ENCODE measurements around the gene FBXO7.

The FBXO7 gene

GRCh38 chr22:32474635-32475467 lies at the start of gene FBXO7:
Gene FBXO7, plus strand, starts transcription at chr22:32474811. Its CDS starts 192 bp downstream, at chr22:32475003.
- Histone ChIP-seq H3K9me3 (ENCODE audit: control insufficient read depth, low read depth, low read length) (no peaks in the 10 kb centered on the region), H3K36me3 (ENCODE audit: control insufficient read depth, low read depth, low read length) (no peaks in the 10 kb centered on the region), H3K27me3 (ENCODE audit: control insufficient read depth, insufficient read depth, low read length) (peaks cover 5% of the 10 kb centered on the region), H3K4me3 (ENCODE audit: low read length) (peak within 1 kb of the TSS; percentile 96), H3K27ac (ENCODE audit: low read length) (no peak within 1 kb of the TSS), H3K4me1 (ENCODE audit: control insufficient read depth, low read depth, low read length) (peaks cover 3% of the 10 kb centered on the region), H3K9ac (ENCODE audit: low read length) (peak within 1 kb of the TSS; percentile 72)

DNA sequence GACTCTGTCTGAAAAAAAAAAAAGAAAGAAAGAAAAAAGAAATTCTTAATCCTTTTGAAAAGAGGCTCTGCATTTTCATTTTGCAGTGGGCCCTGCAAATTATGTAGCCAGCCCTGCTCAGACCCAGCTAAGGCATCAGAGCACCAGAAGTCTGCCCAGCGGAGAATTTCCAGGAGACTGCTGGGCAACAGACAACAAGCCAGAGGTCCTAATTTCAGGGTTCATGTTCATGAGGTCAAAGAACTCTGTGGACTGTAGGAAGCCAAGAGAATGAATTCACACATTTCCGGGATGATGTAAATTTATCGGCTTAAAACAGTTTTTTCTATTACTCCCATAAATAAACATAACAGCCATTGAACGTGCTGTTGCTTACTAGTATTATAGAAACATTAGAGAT lies 47.7 kb upstream of the FBXO7 start:
- H3K36me3 ChIP-seq (ENCODE audit: control insufficient read depth, low read depth, low read length) = no peaks in the 10 kb centered on the region
- peaks cover 7% of the 10 kb centered on the region for H3K27me3 ChIP-seq (ENCODE audit: control insufficient read depth, insufficient read depth, low read length)
- no peak overlapping the region for H3K27ac ChIP-seq (ENCODE audit: low read length)
- H3K4me1 ChIP-seq (ENCODE audit: control insufficient read depth, low read depth, low read length) = no peaks in the 10 kb centered on the region
- H3K9me3 ChIP-seq (ENCODE audit: control insufficient read depth, low read depth, low read length) = no peaks in the 10 kb centered on the region
- no peak overlapping the region for H3K4me3 ChIP-seq (ENCODE audit: low read length)
- no peak overlapping the region for H3K9ac ChIP-seq (ENCODE audit: low read length)

DNA sequence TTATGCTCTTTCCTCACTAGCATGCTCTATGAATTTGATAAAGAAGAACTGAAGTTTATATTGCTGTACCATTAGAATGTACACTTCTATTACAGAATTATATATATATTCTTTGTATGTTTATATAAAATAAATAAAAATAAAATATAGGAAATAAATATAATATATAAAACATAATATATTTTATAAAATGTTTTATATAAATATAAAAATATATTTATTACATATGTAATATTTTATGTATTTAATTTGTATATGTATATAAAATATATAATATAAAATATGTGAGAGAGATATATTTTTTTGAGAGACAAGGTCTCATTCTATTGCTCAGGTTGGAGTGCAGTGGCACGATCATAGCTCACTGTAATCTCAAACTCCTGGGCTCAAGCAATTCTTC lies 44.3 kb upstream of the FBXO7 start:
- Histone ChIP-seq H3K9me3 (ENCODE audit: control insufficient read depth, low read depth, low read length) (no peaks in the 10 kb centered on the region), H3K36me3 (ENCODE audit: control insufficient read depth, low read depth, low read length) (no peaks in the 10 kb centered on the region), H3K27ac (ENCODE audit: low read length) (no peak overlapping the region), H3K4me3 (ENCODE audit: low read length) (no peak overlapping the region), H3K9ac (ENCODE audit: low read length) (no peak overlapping the region), H3K4me1 (ENCODE audit: control insufficient read depth, low read depth, low read length) (no peaks in the 10 kb centered on the region), H3K27me3 (ENCODE audit: control insufficient read depth, insufficient read depth, low read length) (peaks cover 19% of the 10 kb centered on the region)

DNA sequence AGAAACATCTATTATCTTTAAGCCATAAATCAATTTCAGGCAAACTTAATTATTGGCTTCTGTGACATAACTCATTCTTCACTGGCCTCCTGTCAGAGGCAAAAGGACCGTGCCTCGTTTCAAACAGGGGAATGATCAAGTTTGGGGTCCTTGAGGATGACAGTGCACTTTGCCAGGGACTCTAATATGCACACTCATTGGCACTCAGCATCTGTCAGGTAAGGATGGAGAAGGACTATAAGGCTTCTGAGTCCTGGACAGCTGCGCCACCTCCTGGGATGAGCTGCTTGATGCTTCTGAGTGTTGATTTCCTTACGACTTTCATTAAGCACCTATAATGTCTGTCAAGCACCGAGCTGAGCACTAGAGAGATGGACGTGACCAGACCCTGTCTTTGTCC lies 30.5 kb upstream of the FBXO7 start:
- Histone ChIP-seq H3K36me3 (ENCODE audit: control insufficient read depth, low read depth, low read length) (no peaks in the 10 kb centered on the region), H3K9ac (ENCODE audit: low read length) (no peak overlapping the region), H3K27me3 (ENCODE audit: control insufficient read depth, insufficient read depth, low read length) (peaks cover 23% of the 10 kb centered on the region)

DNA sequence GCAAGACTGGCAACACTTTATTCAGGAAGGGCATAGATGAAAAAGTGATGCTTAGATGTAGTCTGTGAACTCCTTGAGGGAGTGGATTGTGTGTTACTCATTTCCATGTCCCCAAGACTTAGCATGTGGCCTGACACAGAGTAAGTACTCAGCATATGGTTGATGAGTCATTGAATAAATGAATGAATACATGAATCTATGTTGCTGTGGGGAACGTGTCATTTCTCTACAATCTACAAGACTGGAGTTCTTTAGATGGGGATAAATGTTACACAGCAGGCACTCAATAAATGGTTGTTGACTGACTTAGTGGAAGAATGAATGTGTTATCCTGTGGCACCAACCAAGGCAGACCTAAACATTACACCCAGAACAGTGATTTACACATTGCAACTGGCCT lies 28.3 kb upstream of the FBXO7 start:
- no peaks in the 10 kb centered on the region for H3K36me3 ChIP-seq (ENCODE audit: control insufficient read depth, low read depth, low read length)
- peaks cover 20% of the 10 kb centered on the region for H3K27me3 ChIP-seq (ENCODE audit: control insufficient read depth, insufficient read depth, low read length)
- no peak overlapping the region for H3K27ac ChIP-seq (ENCODE audit: low read length)
- no peaks in the 10 kb centered on the region for H3K4me1 ChIP-seq (ENCODE audit: control insufficient read depth, low read depth, low read length)
- H3K9me3 ChIP-seq (ENCODE audit: control insufficient read depth, low read depth, low read length) = no peaks in the 10 kb centered on the region
- no peak overlapping the region for H3K4me3 ChIP-seq (ENCODE audit: low read length)
- H3K9ac ChIP-seq (ENCODE audit: low read length) = no peak overlapping the region

More for the DNA sequence above, 30.5 kb upstream of the FBXO7 start:
- H3K27ac ChIP-seq (ENCODE audit: low read length) = no peak overlapping the region
- H3K9me3 ChIP-seq (ENCODE audit: control insufficient read depth, low read depth, low read length) = no peaks in the 10 kb centered on the region
- no peak overlapping the region for H3K4me3 ChIP-seq (ENCODE audit: low read length)
- H3K4me1 ChIP-seq (ENCODE audit: control insufficient read depth, low read depth, low read length) = no peaks in the 10 kb centered on the region

DNA sequence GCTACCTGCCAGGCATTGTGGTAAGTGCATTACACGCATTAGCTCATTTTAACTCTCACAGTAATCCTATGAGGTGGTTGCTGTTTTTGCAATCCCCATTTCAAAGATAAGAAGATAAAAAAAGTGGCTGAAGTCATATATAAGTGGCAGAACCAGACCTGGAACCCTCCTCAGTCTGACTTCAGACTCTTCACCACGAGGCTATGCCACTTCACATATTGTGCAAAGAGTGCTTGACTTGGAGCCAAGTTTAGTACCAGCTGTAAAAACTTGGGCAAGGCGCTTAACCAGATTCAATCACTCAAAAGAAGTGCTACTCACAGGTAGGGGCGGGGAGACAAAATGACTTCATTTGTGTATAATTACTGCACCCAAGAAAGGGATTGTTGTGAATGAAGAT lies 25.6 kb upstream of the FBXO7 start:
- Histone ChIP-seq H3K36me3 (ENCODE audit: control insufficient read depth, low read depth, low read length) (no peaks in the 10 kb centered on the region), H3K4me1 (ENCODE audit: control insufficient read depth, low read depth, low read length) (no peaks in the 10 kb centered on the region), H3K9ac (ENCODE audit: low read length) (no peak overlapping the region), H3K27ac (ENCODE audit: low read length) (no peak overlapping the region), H3K9me3 (ENCODE audit: control insufficient read depth, low read depth, low read length) (no peaks in the 10 kb centered on the region), H3K27me3 (ENCODE audit: control insufficient read depth, insufficient read depth, low read length) (peaks cover 26% of the 10 kb centered on the region), H3K4me3 (ENCODE audit: low read length) (no peak overlapping the region)

GRCh38 chr22:32457031-32457430 lies 17.6 kb upstream of the FBXO7 start:
- Histone ChIP-seq H3K4me3 (ENCODE audit: low read length) (no peak overlapping the region), H3K9me3 (ENCODE audit: control insufficient read depth, low read depth, low read length) (no peaks in the 10 kb centered on the region), H3K4me1 (ENCODE audit: control insufficient read depth, low read depth, low read length) (no peaks in the 10 kb centered on the region), H3K27me3 (ENCODE audit: control insufficient read depth, insufficient read depth, low read length) (peaks cover 22% of the 10 kb centered on the region), H3K9ac (ENCODE audit: low read length) (no peak overlapping the region), H3K27ac (ENCODE audit: low read length) (no peak overlapping the region), H3K36me3 (ENCODE audit: control insufficient read depth, low read depth, low read length) (no peaks in the 10 kb centered on the region)

DNA sequence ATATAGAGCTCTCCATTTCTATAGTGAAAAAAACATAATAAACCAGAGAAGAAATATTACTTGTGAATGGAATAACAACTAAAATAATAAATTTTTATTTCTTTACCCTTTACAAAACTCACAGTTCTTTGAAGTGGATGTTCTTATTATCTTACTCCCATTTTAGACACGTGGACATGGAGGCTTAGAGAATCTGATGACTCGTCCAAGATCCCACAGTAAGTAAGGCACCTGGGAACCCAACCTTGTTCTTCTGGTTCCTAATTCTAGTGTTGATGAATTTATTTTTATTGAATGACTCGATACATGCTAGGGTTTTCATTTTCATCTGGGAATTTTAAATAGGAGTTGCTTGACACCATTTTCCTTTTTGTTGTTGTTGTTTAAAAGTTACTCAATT lies 12.2 kb upstream of the FBXO7 start:
- H3K27me3 ChIP-seq (ENCODE audit: control insufficient read depth, insufficient read depth, low read length) = peaks cover 35% of the 10 kb centered on the region
- no peaks in the 10 kb centered on the region for H3K36me3 ChIP-seq (ENCODE audit: control insufficient read depth, low read depth, low read length)
- no peak overlapping the region for H3K4me3 ChIP-seq (ENCODE audit: low read length)
- H3K9ac ChIP-seq (ENCODE audit: low read length) = no peak overlapping the region
- H3K27ac ChIP-seq (ENCODE audit: low read length) = no peak overlapping the region
- H3K4me1 ChIP-seq (ENCODE audit: control insufficient read depth, low read depth, low read length) = no peaks in the 10 kb centered on the region
- H3K9me3 ChIP-seq (ENCODE audit: control insufficient read depth, low read depth, low read length) = no peaks in the 10 kb centered on the region

DNA sequence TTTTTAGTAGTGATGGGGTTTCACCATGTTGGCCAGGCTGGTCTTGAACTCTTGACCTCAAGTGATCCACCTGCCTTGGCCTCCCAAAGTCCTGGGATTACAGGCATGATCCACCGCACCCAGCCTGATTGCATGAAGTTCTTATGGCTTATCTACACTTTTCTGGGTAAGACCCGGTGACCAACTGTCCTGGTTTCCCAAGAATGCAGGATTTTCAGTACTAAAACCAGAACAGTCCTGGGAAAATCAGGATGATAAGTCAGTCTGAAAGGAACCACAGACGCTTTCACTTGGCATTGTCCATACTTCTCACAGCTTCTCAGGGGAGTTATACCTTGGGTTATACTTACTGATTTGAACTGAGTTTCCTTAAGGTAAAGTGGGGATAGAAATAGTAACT lies 8.9 kb upstream of the FBXO7 start:
- no peak overlapping the region for H3K4me3 ChIP-seq (ENCODE audit: low read length)
- H3K36me3 ChIP-seq (ENCODE audit: control insufficient read depth, low read depth, low read length) = no peaks in the 10 kb centered on the region
- no peaks in the 10 kb centered on the region for H3K9me3 ChIP-seq (ENCODE audit: control insufficient read depth, low read depth, low read length)
- no peak overlapping the region for H3K9ac ChIP-seq (ENCODE audit: low read length)
- H3K27ac ChIP-seq (ENCODE audit: low read length) = no peak overlapping the region
- H3K27me3 ChIP-seq (ENCODE audit: control insufficient read depth, insufficient read depth, low read length) = peaks cover 35% of the 10 kb centered on the region
- no peaks in the 10 kb centered on the region for H3K4me1 ChIP-seq (ENCODE audit: control insufficient read depth, low read depth, low read length)

DNA sequence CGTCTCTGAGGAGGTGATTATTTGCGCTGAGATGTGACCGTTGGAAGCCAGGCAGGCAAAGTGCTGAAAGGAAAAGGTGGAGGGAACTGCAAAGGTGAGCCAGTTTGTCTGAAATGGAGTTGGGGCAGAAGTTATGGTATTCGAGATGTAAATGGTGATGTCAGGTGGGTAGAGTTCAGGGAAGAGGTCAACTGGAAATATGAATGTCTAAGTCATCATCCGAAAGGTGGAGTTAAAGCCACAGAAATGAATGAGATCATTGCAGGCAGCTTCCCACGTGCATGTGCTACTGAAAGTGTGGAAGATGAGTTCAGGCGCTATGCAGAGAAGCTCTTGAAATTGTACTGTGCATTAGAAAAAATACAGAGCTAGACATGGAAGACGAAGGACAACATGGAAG lies 8.1 kb upstream of the FBXO7 start:
- no peak overlapping the region for H3K27ac ChIP-seq (ENCODE audit: low read length)
- no peaks in the 10 kb centered on the region for H3K36me3 ChIP-seq (ENCODE audit: control insufficient read depth, low read depth, low read length)
- H3K9ac ChIP-seq (ENCODE audit: low read length) = no peak overlapping the region
- no peaks in the 10 kb centered on the region for H3K4me1 ChIP-seq (ENCODE audit: control insufficient read depth, low read depth, low read length)
- no peak overlapping the region for H3K4me3 ChIP-seq (ENCODE audit: low read length)
- H3K9me3 ChIP-seq (ENCODE audit: control insufficient read depth, low read depth, low read length) = no peaks in the 10 kb centered on the region
- H3K27me3 ChIP-seq (ENCODE audit: control insufficient read depth, insufficient read depth, low read length) = peaks cover 35% of the 10 kb centered on the region

- H3K4me1 ChIP-seq (ENCODE audit: control insufficient read depth, low read depth, low read length) = no peaks in the 10 kb centered on the region
- no peaks in the 10 kb centered on the region for H3K9me3 ChIP-seq (ENCODE audit: control insufficient read depth, low read depth, low read length)
- no peaks in the 10 kb centered on the region for H3K36me3 ChIP-seq (ENCODE audit: control insufficient read depth, low read depth, low read length)
- H3K9ac ChIP-seq (ENCODE audit: low read length) = no peak overlapping the region
- H3K27ac ChIP-seq (ENCODE audit: low read length) = no peak overlapping the region
- H3K4me3 ChIP-seq (ENCODE audit: low read length) = no peak overlapping the region
- peaks cover 15% of the 10 kb centered on the region for H3K27me3 ChIP-seq (ENCODE audit: control insufficient read depth, insufficient read depth, low read length)
These were observed 4.8 kb upstream of the FBXO7 start for GRCh38 chr22:32469799-32470212.

DNA sequence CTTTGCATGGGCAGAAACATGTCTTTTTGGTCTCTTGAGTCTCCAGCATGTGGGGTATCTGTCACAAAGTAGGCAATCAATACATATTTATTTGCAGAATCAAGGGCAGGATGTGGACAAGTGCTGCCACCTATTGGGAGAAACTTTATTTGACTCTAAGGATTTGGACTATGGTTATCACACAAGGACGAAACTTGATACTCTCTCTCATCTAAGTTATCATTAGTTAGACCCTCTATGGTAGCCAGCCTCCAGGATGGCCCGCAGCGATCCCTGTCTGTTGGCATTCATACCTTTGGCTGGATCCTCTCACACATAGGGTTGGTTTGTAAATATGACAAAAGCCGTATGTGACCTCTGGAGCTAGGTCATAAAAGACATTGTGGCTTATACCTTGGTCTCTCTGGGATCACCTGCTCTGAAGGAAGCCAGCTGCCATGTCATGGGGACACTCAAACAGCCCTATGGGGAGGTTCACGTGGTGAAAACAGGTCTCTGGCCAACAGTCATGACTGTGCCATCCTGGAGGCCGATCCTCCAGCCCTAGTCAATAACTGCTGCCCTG lies 1.1 kb upstream of the FBXO7 start:
- H3K27ac ChIP-seq (ENCODE audit: low read length) = no peak overlapping the region
- H3K9me3 ChIP-seq (ENCODE audit: control insufficient read depth, low read depth, low read length) = no peaks in the 10 kb centered on the region
- H3K27me3 ChIP-seq (ENCODE audit: control insufficient read depth, insufficient read depth, low read length) = peaks cover 5% of the 10 kb centered on the region
- H3K9ac ChIP-seq (ENCODE audit: low read length) = no peak overlapping the region
- no peaks in the 10 kb centered on the region for H3K36me3 ChIP-seq (ENCODE audit: control insufficient read depth, low read depth, low read length)
- H3K4me1 ChIP-seq (ENCODE audit: control insufficient read depth, low read depth, low read length) = peaks cover 3% of the 10 kb centered on the region
- H3K4me3 ChIP-seq (ENCODE audit: low read length) = peak overlapping the region; percentile 96

All from iPS-18a (cell line).